OCI-LY7 (cell line): ENCODE measurements around the gene GRID2. TPM values are rescaled to one million over a fixed set of nuclear protein-coding genes. Genes with fewer than 3 reads are reported as not detected.

ENCODE experiments used
- BruUV-seq: library from RNA; stranded (reverse); fragments of 400-500 nt; replicated peaks from 2 replicates; lab custom pipeline; 2021; lab: Mats Ljungman, UMichigan
- CTCF ChIA-PET: fragments of 300-600 bp; sonication (Branson Sonifier 250); formaldehyde crosslinking; loops from one replicate; lab custom pipeline; 2022; ENCODE audit warnings: antibody characterized with exemption; ENCODE audit not compliant: unreplicated experiment; lab: Charles Lee
- POLR2A ChIA-PET: fragments of 300-600 bp; sonication (Branson Sonifier 250); formaldehyde crosslinking; loops from one replicate; lab custom pipeline; 2022; ENCODE audit warnings: antibody characterized with exemption; lab: Charles Lee
- DNase-seq: peaks from one replicate; pipeline ENCODE4 v3.0.0-alpha.2; 2015; ENCODE audit warnings: low spot score
- H2AFZ ChIP-seq: fragments of 200-600 bp; sonication (generic), shearing (Covaris generic); 2 replicates; pipeline ENCODE4 v1.6.1; 2014; ENCODE audit warnings: mild to moderate bottlenecking, antibody characterized with exemption, low read length, moderate library complexity
- H3K27ac ChIP-seq: fragments of 200-600 bp; sonication (generic); 2 replicates; pipeline ENCODE4 v1.5.1; 2014; ENCODE audit warnings: mixed run types, low read depth, mild to moderate bottlenecking, moderate library complexity, low read length, inconsistent platforms; ENCODE audit not compliant: poor library complexity, severe bottlenecking
- H3K36me3 ChIP-seq: fragments of 200-600 bp; sonication (generic); 2 replicates; pipeline ENCODE4 v1.6.1; 2014; ENCODE audit warnings: mild to moderate bottlenecking, antibody characterized with exemption, low read length, moderate library complexity, mixed read lengths; ENCODE audit not compliant: insufficient read depth
- H3K4me1 ChIP-seq: fragments of 200-600 bp; sonication (generic); 2 replicates; pipeline ENCODE4 v1.5.1; 2014; ENCODE audit warnings: mild to moderate bottlenecking, low read length; ENCODE audit not compliant: insufficient read depth, poor library complexity, severe bottlenecking
- H3K4me2 ChIP-seq: fragments of 200-600 bp; sonication (generic); 2 replicates; pipeline ENCODE4 v1.6.1; 2014; ENCODE audit warnings: mild to moderate bottlenecking, low read length
- H3K4me3 ChIP-seq: fragments of 200-600 bp; sonication (generic); 2 replicates; pipeline ENCODE4 v1.5.1; 2014; ENCODE audit warnings: mild to moderate bottlenecking, low read depth, low read length; ENCODE audit not compliant: poor library complexity, severe bottlenecking
- H3K79me2 ChIP-seq: fragments of 200-600 bp; sonication (generic); 2 replicates; pipeline ENCODE4 v1.6.1; 2016; ENCODE audit warnings: low read depth, mild to moderate bottlenecking, low read length, moderate library complexity, mixed read lengths; ENCODE audit not compliant: insufficient read depth
- H3K9me2 ChIP-seq: fragments of 200-600 bp; sonication (generic); 2 replicates; pipeline ENCODE4 v1.6.1; 2016; ENCODE audit warnings: mild to moderate bottlenecking, low read length, mixed read lengths; ENCODE audit not compliant: insufficient read depth
- H3K9me3 ChIP-seq: fragments of 200-600 bp; sonication (generic); 2 replicates; pipeline ENCODE4 v1.6.1; 2014; ENCODE audit warnings: mild to moderate bottlenecking, mixed run types, low read length, mixed read lengths
- H4K20me1 ChIP-seq: fragments of 200-600 bp; sonication (generic); 2 replicates; pipeline ENCODE4 v1.6.1; 2014; ENCODE audit warnings: mild to moderate bottlenecking, antibody characterized with exemption, low read length, moderate library complexity, mixed read lengths; ENCODE audit not compliant: insufficient read depth
- EZH2phosphoT487 ChIP-seq: fragments of 200-600 bp; sonication (generic); IDR thresholded peaks from 2 replicates; pipeline ENCODE4 v1.6.1; 2018; ENCODE audit warnings: low read depth, borderline replicate concordance, mild to moderate bottlenecking, mixed run types, antibody characterized with exemption, low read length, moderate library complexity, mixed read lengths
- intact Hi-C: fragments of 100-400 bp; cut with micrococcal nuclease; formaldehyde crosslinking; loops from one replicate; pipeline ENCODE4 v1.10.0; 2022; ENCODE audit not compliant: unreplicated experiment
- total RNA-seq, 2 experiments: library from RNA; depleted of rRNA in 1 of 2; stranded (reverse); fragments of >200 nt in 1 of 2; shearing (Covaris generic) in 1 of 2; gene quantifications; 2 replicates each; pipeline ENCODE4 v1.2.3, GENCODE V29; 2014 to 2022
- TF ChIP-seq, protein P1 (sequence below): fragments of 200-600 bp; sonication (generic); conservative IDR thresholded peaks from 2 replicates; pipeline ENCODE4 v1.5.1; 2014; ENCODE audit warnings: mild to moderate bottlenecking, antibody characterized with exemption, low read length, moderate library complexity, mixed read lengths

GRID2 gene
- total RNA-seq, 2 experiments from 2014 or later = not detected

DNA sequence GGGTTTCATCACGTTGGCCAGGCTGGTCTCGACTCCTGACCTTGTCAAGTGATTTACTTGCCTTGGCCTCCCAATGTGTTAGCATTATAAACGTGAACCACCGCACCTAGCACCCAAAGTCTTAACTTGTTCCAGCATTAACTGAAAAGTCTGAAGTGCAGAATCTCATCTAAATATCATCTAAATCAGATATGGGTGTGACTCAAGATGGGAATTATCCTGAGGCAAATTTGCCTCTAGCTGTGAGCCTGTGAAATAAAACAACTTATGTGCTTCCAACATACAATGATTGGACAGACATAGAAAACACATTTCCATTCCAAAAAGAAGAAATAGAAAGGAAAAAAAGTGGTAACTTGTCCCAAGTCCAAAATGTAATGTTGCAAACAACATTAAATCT lies 883.7 kb downstream of the GRID2 start:
- no TSS peak for BruUV-seq
- DNase-seq = no peak
- Histone ChIP-seq H3K36me3 (no peaks in the 10 kb centered on the region), H3K9me2 (no peaks in the 10 kb centered on the region), H3K27ac (no peak overlapping the region), H3K79me2 (no peaks in the 10 kb centered on the region), H3K4me3 (no peak overlapping the region), H4K20me1 (no peaks in the 10 kb centered on the region), H3K9me3 (no peaks in the 10 kb centered on the region), H2AFZ (no peak overlapping the region), H3K4me2 (no peak overlapping the region), H3K4me1 (no peaks in the 10 kb centered on the region)
- ChIA-PET POLR2A (no interaction called here), CTCF (no interaction called here)
- no peak for TF ChIP-seq EZH2phosphoT487
- TF ChIP-seq, protein P1, sequence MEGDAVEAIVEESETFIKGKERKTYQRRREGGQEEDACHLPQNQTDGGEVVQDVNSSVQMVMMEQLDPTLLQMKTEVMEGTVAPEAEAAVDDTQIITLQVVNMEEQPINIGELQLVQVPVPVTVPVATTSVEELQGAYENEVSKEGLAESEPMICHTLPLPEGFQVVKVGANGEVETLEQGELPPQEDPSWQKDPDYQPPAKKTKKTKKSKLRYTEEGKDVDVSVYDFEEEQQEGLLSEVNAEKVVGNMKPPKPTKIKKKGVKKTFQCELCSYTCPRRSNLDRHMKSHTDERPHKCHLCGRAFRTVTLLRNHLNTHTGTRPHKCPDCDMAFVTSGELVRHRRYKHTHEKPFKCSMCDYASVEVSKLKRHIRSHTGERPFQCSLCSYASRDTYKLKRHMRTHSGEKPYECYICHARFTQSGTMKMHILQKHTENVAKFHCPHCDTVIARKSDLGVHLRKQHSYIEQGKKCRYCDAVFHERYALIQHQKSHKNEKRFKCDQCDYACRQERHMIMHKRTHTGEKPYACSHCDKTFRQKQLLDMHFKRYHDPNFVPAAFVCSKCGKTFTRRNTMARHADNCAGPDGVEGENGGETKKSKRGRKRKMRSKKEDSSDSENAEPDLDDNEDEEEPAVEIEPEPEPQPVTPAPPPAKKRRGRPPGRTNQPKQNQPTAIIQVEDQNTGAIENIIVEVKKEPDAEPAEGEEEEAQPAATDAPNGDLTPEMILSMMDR = no peak
- intact Hi-C loops = no loop called here

DNA sequence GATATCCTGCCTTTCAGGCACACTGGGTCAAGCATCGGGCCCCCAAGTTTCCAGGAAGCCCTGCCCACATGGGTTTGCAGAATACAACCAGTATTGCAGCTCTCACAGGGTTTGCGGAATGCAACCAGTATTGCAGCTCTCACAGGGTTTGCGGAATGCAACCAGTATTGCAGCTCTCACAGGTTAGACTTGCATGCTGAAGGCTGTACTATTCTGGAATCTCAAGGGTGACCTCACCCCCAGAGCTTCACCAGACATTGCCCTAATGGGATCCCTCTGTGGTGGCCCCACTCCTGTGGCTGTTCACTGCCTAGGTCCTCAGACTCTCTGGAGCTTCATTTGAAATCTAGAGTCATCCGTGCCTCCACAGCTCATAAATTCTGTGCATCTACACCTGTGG lies 884.1 kb downstream of the GRID2 start:
- TF ChIP-seq, protein P1 = no peak
- TF ChIP-seq EZH2phosphoT487 = no peak
- no peak overlapping the region for H3K4me2 ChIP-seq
- intact Hi-C loops = no loop called here
- H3K4me1 ChIP-seq = no peaks in the 10 kb centered on the region
- H3K27ac ChIP-seq = no peak overlapping the region
- no peaks in the 10 kb centered on the region for H3K9me3 ChIP-seq
- no TSS peak for BruUV-seq
- no peaks in the 10 kb centered on the region for H4K20me1 ChIP-seq
- CTCF ChIA-PET = no interaction called here
- POLR2A ChIA-PET = no interaction called here
- H2AFZ ChIP-seq = no peak overlapping the region
- H3K36me3 ChIP-seq = no peaks in the 10 kb centered on the region
- no peaks in the 10 kb centered on the region for H3K9me2 ChIP-seq
- DNase-seq = no peak
- H3K79me2 ChIP-seq = no peaks in the 10 kb centered on the region
- no peak overlapping the region for H3K4me3 ChIP-seq

DNA sequence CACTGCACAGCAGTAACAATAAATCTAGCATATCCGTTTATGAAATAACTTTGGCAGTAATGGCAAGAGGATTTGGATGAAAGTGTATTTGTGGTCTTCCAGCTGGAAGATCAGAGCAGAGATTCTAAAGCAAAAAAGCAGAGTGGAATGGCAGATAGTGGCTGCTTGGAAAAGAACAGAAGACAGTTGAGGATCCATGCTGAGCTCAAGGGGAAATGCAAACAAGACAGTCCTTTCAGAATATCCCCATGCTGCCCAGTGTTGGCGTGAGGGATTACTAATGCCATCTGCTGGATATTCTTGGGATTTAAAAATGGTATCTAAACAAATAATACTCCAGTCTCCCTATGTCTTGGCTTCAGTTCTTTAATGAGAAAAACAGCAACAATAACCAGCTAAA lies 895.7 kb downstream of the GRID2 start:
- H3K4me1 ChIP-seq = no peaks in the 10 kb centered on the region
- H3K4me2 ChIP-seq = no peak overlapping the region
- H3K9me2 ChIP-seq = no peaks in the 10 kb centered on the region
- H4K20me1 ChIP-seq = no peaks in the 10 kb centered on the region
- DNase-seq = peak; percentile 4
- POLR2A ChIA-PET = no interaction called here
- TF ChIP-seq, protein P1 = peak; percentile 70
- TF ChIP-seq EZH2phosphoT487 = no peak
- H3K36me3 ChIP-seq = no peaks in the 10 kb centered on the region
- CTCF ChIA-PET = no interaction called here
- H3K27ac ChIP-seq = no peak overlapping the region
- BruUV-seq = no TSS peak
- H3K4me3 ChIP-seq = no peak overlapping the region
- no peaks in the 10 kb centered on the region for H3K9me3 ChIP-seq
- H3K79me2 ChIP-seq = no peaks in the 10 kb centered on the region
- H2AFZ ChIP-seq = no peak overlapping the region
- intact Hi-C loops = no loop called here
